Stimulated activated CD4-positive, alpha-beta T cell treated with anti-CD3 and anti-CD28 coated beads, Interleukin-1b, Interleukin-23, amount 100 ng/mL, for 24 hours (primary cell): ENCODE results near the gene UBE2N.

Experiments used
- DNase-seq, 4 experiments: peaks; one replicate each; pipeline ENCODE4 v3.0.0-alpha.2; 2020; ENCODE audit warnings: low read depth in 4 of 4, low spot score in 1 of 4

The UBE2N gene

DNA sequence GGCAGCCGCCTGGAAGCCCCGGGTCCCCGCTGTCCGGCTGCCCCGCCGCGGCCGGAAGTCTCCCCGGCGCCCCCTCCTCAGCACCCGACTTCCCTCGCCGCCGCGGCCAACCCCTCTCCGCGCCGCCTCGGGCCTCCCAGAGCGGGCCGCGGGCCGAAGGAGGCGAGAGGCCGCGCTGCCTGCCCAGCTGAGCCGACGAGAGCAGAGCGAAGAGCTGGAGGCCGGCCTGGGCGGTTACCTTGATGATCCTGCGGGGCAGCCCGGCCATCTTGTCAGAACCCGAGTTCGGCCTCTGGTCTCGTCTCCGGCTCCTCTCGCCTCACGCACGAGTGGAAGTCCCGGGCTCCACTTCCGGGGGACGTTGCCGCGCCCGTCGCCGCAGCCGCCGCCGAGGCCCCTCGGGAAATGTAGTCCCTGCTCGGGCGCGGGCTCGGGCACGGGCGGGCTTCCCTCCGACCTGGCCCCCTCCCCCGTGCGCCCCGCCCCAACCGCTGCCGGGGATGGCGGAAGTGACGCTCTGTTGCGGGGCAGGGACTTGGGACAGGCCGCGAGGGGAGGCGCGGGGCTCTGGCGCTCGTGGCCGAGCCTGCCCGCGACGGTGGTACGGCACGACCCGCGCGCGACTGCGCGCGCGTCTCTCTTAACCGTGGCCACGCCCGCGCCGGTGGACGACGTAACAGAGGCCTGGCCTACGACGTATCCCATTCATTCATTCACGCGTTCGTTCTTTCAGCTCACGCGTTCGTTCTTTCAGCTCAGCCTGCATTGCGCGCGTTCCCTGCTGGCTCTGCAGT is at the start of gene UBE2N:
TSS of gene UBE2N (minus strand) at position 331 of the 794 bp plus-strand sequence. CDS start at position 268, 63 bp downstream.
- DNase-seq: peak; percentile 91 to 97 (median 95)

DNA sequence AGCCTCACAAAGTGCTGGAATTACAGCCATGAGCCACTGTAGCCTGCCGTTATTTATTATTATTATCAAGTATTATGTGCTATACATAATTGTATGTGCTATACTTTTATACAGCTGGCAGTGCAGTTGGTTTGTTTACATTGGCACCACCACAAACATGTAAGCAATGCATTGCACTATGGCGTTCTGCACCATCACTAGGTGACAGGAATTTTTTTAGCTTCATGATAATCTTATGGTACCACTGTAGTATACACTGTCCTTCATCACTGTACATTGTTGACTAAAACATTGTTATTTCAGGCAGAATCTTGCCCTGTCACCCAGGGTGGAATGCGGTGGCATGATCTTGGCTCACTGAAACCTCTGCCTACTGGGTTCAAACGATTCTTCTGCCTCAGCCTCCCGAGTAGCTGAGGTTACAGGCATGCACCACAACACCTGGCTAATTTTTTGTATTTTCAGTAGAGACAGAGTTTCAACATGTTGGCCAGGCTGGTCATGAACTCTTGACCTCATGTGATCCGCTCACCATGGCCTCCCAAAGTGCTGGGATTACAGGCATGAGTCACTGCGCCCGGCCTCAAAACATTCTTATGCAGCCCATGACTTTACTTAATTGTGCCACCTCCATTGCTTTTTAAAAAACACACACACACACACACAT is 42.7 kb upstream of the UBE2N start:
- DNase-seq: no peak

GRCh38 chr12:93483151-93483807 is 41.5 kb upstream of the UBE2N start:
- no peak for DNase-seq

DNA sequence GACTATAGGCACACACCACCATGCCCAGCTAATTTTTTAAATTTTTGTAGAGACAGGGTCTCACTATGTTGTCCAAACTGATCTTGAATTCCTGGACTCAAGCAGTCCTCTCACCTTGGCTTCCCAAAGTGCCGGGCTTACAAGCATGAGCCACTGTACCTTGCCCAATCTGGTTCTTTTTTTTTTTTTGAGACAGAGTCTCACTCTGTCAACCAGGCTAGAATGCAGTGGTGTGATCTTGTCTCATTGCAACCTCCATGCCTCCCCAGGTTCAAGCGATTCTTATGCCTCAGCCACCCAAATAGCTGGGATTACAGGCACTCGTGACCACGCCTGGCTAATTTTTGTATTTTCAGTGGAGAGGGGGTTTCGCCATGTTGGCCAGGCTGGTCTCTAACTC is 41.0 kb upstream of the UBE2N start:
- DNase-seq: no peak

DNA sequence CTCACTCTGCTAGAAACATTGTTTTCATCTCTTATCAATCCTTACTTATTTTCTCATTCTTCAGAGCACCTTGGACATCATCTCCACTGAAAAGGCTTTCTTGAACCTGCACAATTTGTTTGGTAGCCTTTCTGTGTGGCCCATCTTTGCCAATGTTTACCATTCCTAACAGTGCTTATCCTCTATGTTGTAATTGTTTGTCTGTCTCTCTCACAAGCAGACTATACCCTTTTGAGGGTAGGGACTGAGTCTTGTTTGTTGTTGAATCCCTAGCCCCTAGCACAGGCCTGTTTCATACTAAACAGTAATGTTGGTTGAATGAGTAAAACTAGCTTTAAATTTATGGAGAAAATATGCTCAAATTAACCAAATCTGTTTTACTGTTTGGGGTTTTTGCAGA is 34.8 kb upstream of the UBE2N start:
- DNase-seq: no peak

GRCh38 chr12:93469386-93469785 is 27.6 kb upstream of the UBE2N start:
- no peak for DNase-seq

DNA sequence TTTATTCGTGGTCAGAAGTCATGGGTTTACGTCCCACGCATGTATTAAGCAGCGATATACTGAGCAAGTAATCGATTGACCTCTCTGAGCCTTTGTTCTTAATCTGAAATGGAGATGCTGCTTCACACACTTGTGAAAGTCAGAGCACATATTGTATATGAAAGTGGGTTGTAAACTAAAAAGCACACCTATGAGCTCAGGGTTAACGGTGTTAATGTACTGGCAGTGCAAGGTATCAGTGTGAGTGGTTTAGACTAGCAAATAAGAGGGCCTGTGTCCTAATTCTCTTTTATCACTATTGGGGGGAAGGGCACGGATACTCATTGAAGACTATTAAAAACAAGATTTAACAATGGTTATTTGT is 26.2 kb upstream of the UBE2N start:
- DNase-seq: no peak

DNA sequence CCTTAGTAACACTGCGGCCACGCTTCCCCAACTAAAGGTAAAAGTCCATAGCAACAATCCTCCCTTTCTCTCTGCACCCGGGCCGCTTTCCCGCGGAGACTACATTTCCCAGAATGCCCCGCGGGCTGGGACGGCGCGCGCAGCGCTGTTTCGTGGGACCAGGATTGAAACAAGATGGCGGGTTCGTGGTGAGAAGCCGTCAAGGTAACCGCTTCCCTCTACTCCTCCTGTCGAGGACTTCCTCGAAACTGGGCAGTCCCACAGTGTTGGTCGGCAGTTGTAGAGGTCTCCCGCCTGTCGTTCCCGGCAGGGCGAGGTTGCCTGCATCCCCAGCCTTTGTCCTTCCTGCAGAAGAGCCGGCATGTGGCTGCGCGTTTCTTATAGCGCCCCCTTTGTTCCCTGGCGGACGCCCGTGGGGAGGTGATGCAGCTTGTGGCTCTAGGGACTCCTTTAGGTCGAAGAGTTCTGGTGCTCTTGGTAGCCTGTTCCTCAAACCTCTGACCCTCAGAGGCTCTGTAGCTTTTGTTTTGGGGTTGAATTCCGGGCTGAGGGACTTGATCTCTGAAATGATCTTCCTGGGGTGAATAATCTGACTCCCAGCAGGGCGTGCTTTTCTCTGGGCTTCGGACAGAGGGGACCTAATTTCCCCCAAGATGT is 25.7 kb upstream of the UBE2N start, which contains the start of gene MRPL42:
TSS of gene MRPL42 (plus strand) at position 164 of the 657 bp plus-strand sequence. CDS start 1,772 bp downstream, outside the sequence.
- DNase-seq: peak; percentile 78 to 88 (median 84)

- DNase-seq: no peak
Observed at GRCh38 chr12:93466625-93467350, 25.0 kb upstream of the UBE2N start.

DNA sequence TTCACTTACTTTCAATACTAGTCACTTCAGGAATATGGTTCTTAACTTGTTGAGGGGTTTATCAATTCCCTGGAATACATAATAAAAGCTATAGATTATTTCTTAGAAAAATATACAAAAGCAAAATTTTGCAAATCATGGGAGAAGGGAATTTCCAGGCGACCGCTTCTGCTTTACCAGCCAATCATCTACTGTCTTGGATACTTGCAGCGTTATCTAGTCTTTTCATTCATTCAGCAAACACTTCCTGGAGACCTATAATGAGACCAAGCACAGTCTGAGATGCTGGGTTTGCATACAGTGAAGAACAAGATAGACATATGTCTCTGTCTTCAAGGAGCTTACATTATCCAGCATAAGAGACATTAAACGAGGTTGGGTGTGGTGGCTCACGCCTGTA is 24.1 kb upstream of the UBE2N start:
- DNase-seq: no peak

GRCh38 chr12:93461503-93461902 is 19.8 kb upstream of the UBE2N start:
- DNase-seq: no peak

DNA sequence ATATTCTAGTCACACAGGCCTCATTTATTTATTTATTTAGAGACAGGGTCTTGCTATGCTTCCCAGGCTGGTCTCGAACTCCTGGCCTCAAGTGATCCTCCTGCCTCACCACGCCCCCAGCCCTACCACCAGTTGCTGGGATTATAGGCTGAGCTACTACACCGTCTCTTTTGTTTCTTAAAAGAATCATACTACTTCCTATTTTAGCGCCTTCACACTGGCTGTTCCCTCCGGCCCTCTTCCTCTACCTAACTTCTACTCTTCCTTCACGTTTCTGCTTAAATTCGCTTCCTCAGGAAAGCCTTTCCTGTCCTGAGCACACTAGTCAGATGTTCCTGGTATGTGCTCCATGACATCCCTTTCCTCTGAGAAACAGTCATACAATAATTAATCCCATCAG is 19.2 kb upstream of the UBE2N start:
- DNase-seq: no peak

DNA sequence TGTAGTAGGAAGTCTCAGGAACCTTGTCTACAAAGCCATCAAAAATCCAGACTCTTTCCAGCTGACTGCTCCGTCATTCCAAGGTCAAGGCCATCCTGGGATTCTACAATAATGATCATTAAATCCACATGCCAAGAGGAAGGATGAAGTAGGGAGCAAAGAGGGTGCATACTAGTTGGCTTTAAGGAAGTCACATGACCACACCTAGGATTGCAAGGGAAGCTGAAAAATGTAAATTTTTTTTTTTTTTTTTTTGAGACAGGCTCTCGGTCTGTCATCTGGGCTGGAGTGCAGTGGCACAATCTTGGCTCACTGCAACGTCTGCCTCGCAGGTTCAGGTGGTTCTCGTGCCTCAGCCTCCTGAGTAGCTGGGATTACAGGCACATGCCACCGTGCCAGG is 18.3 kb upstream of the UBE2N start:
- no peak for DNase-seq

DNA sequence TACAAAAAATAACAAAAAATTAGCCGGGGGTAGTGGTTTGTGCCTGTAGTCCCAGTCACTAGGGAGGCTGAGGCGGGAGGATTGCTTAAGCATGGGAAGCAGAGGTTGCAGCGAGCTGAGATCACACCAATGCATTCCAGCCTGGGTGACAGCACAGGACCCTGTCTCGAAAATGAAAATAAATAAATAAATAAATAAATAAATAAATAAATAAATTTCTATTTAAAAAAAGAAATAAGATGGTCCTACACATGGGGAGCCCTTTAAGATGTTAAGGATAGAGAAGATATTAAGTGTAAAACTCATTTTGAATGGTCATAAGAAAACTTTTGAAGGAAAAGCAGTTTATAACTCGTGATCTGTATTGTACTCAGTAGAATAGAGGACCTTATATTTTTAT is 17.4 kb upstream of the UBE2N start:
- no peak for DNase-seq

DNA sequence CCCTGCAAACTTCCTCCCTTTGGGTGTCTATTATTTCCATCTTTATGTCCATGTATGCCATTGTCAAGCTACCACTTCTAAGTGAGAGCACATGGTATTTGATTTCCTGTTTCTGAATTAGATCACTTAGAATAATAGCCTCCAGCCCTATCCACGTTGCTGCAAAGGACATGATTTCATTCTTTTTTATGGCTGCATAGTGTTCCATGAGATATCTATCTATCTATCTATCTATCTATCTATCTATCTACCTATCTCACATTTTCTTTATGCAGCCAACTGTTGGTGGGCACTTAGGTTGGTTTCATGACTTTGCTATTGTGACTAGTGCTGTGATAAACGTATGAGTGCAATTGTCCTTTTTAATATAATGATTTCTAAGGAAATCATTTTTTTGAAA is 14.3 kb upstream of the UBE2N start:
- DNase-seq: no peak

DNA sequence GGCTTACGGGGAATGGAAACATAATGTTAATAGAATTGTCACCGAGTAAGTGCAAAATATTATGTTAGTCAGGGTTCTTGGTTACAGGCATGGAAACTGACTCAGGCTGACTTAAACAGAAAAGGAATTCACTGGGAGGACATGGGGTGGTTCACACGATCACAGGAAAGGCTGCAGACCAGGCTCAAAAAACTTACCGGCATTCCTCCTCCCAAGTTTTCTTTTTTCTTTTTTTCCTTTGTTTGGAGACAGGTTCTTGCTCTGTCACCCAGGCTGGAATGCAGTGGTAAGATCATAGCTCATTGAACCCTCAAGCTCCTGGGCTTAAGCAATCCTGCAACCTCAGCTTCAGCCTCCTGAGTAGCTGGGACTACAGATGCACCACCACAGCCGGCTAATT is 11.9 kb upstream of the UBE2N start:
- no peak for DNase-seq

DNA sequence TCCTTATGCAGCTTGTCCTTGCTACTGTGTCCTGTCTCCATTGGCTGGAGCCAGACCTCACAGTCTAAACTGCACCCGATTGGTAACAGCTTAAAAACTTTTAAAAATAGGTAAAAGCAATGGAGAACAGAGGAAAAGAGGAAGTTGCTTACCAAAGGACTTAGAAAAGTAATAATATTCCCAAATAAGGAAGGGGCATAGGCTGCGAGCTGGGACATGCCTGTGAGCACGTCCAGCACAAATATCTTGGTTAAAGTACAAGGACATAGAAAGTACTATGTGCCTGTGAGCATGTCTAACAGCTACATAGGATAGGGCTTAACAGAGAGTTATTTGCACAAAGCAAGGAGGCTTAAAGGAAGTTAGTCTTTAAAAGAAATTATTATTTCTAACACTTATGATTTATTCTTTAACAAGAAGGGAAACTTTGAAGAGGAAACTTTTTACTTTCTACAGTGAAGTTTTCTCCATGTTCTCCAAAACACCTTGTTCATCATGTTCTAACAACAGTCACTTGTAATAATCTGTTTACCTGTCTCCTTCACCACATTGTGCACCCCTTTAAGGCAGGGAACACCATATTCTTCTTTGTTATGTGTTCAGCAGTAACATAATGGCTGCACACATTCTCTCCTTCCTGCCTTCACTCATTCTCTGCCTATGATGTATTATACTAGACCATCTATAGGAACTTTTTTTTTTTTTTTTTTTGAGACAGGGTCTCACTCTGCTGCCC is 9.8 kb upstream of the UBE2N start:
- no peak for DNase-seq

GRCh38 chr12:93449277-93449676 is 7.5 kb upstream of the UBE2N start:
- no peak for DNase-seq

GRCh38 chr12:93448796-93449195 is 7.0 kb upstream of the UBE2N start:
- DNase-seq: no peak

DNA sequence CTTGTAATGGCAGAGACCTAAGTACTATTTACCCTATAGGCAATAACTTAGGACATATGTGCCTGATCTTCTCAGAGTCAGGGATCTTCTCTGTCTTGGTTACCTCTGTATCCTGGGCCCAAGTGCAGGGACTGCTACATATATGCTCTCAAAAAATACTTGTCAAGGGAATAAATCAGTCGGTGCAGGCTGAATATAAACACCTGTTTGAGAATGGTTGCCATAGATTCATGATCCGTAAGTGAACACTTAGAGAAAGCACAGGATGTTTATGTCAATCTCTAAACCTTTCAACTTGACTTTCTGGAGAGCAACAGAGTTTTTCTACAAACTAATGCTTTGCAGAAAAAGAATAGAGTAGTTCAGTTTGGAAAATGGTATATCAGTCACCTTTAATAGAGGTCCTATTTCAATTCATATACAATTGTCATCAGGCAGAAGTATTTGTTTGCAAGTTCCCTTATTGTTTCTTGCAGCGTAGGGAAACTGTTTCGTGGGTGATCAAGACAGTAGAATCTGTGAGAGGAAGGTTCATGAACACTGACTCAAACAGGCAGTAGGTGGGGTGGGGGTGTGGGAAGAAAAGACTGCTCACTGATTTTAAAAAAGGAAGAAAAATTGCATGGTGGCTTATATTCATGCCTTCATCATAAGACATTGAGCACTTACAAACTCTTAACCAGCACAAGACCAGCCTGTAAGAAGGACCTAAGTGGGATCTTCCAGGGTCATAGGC is 6.0 kb upstream of the UBE2N start:
- DNase-seq: no peak
